ENCODE measurements around the gene WDR83.

- TF ChIP-seq ZNF707 (tag by site-specific recombination; IDR thresholded peaks at IDR 0.05) (no peak), CTCF (tag by site-specific recombination; IDR thresholded peaks at IDR 0.05) (no peak), ZNF302 (tag by site-specific recombination; IDR thresholded peaks at IDR 0.05; ENCODE audit: low read depth) (no peak), ZNF423 (tag by site-specific recombination; IDR thresholded peaks at IDR 0.05) (no peak)
These were observed 11.1 kb upstream of the WDR83 start for GRCh38 chr19:12655546-12655945.

Measured in HEK293 (cell line).